HepG2 (cell line): ENCODE measurements around the gene PKD2L1. TPM values are rescaled to one million over a fixed set of nuclear protein-coding genes. Genes with fewer than 3 reads are reported as not detected.
A peak's percentile ranks its signal among the peaks of the same experiment; 100 is the strongest.

Experiments
- AHDC1 ChIP-seq: sonication (generic); formaldehyde crosslinking; IDR thresholded peaks from 2 replicates; pipeline ENCODE4 v1.5.1; 2020; ENCODE audit warnings: mild to moderate bottlenecking, missing genetic modification reagents, borderline replicate concordance
- EED ChIP-seq: sonication (generic); formaldehyde crosslinking; IDR thresholded peaks from 2 replicates; pipeline ENCODE4 v1.5.0; 2020; ENCODE audit warnings: mild to moderate bottlenecking, missing genetic modification reagents
- HNF4G ChIP-seq, 2 experiments: sonication (generic) in 1 of 2; formaldehyde crosslinking in 1 of 2; IDR thresholded peaks; 2 replicates each; pipeline versions ENCODE4 v1.4.0 to v1.6.1; 2011 to 2020; ENCODE audit warnings: borderline replicate concordance in 2 of 2, low read depth in 2 of 2, mild to moderate bottlenecking in 2 of 2, low read length in 1 of 2, missing genetic modification reagents in 1 of 2, moderate library complexity in 1 of 2
- KMT2B ChIP-seq: IDR thresholded peaks from 2 replicates; pipeline ENCODE4 v1.6.1; 2016; ENCODE audit warnings: missing genetic modification reagents, missing compliant biosample characterization
- MAFG ChIP-seq: sonication (generic); formaldehyde crosslinking; IDR thresholded peaks from 2 replicates; pipeline ENCODE4 v1.5.1; 2020; ENCODE audit warnings: mild to moderate bottlenecking, missing genetic modification reagents
- MAZ ChIP-seq, 2 experiments: sonication (generic) in 1 of 2; formaldehyde crosslinking in 1 of 2; IDR thresholded peaks; 2 replicates each; pipeline versions ENCODE4 v1.5.0 to v1.6.1; 2012 to 2020; ENCODE audit warnings: low read depth in 2 of 2, mild to moderate bottlenecking in 2 of 2, borderline replicate concordance in 1 of 2, improper control_type of control experiment in 1 of 2, low read length in 1 of 2, missing genetic modification reagents in 1 of 2, moderate library complexity in 1 of 2
- NFIC ChIP-seq: IDR thresholded peaks from 2 replicates; pipeline ENCODE4 v1.6.1; 2012; ENCODE audit warnings: mild to moderate bottlenecking, low read length, inconsistent platforms
- NRL ChIP-seq: sonication (generic); formaldehyde crosslinking; IDR thresholded peaks from 2 replicates; pipeline ENCODE4 v1.5.0; 2020; ENCODE audit warnings: missing genetic modification reagents, mild to moderate bottlenecking, moderate library complexity, borderline replicate concordance
- RBAK ChIP-seq: sonication (generic); formaldehyde crosslinking; IDR thresholded peaks from 2 replicates; pipeline ENCODE4 v1.5.1; 2020; ENCODE audit warnings: mild to moderate bottlenecking, missing genetic modification reagents
- SMAD3 ChIP-seq: sonication (generic); formaldehyde crosslinking; IDR thresholded peaks from 2 replicates; pipeline ENCODE4 v1.4.0; 2020; ENCODE audit warnings: missing genetic modification reagents
- TP53 ChIP-seq: sonication (generic); formaldehyde crosslinking; conservative IDR thresholded peaks from 2 replicates; pipeline ENCODE4 v1.4.0; 2020; ENCODE audit warnings: missing genetic modification reagents
- ZBTB7A ChIP-seq: sonication (generic); formaldehyde crosslinking; IDR thresholded peaks from 2 replicates; pipeline ENCODE4 v1.8.0; 2022; ENCODE audit warnings: mild to moderate bottlenecking, missing genetic modification reagents
- ZFY ChIP-seq: sonication (generic); formaldehyde crosslinking; IDR thresholded peaks from 2 replicates; pipeline ENCODE4 v1.4.0; 2020; ENCODE audit warnings: missing genetic modification reagents
- ZNF629 ChIP-seq: sonication (generic); formaldehyde crosslinking; conservative IDR thresholded peaks from 2 replicates; pipeline ENCODE4 v1.5.0; 2020; ENCODE audit warnings: missing genetic modification reagents
- ZNF670 ChIP-seq: sonication (generic); formaldehyde crosslinking; IDR thresholded peaks from 2 replicates; pipeline ENCODE4 v1.8.0; 2022; ENCODE audit warnings: mild to moderate bottlenecking, missing genetic modification reagents, borderline replicate concordance
- ZNF672 ChIP-seq: sonication (generic); formaldehyde crosslinking; IDR thresholded peaks from 2 replicates; pipeline ENCODE4 v1.8.1; 2022; ENCODE audit warnings: missing genetic modification reagents
- ZNF891 ChIP-seq: sonication (generic); formaldehyde crosslinking; IDR thresholded peaks from 2 replicates; pipeline ENCODE4 v1.5.0; 2020; ENCODE audit warnings: mild to moderate bottlenecking, missing genetic modification reagents
- ZSCAN12 ChIP-seq: sonication (generic); formaldehyde crosslinking; IDR thresholded peaks from 2 replicates; pipeline ENCODE4 v1.9.0; 2021; ENCODE audit warnings: mild to moderate bottlenecking, missing genetic modification reagents
- polyA plus RNA-seq, 8 experiments: library from polyadenylated mRNA; depleted of rRNA in 3 of 8; stranded (reverse) in 7 of 8; unstranded in 1 of 8; fragments of >200 nt; fragmentation: Illumina TruSeq in 4 of 8; extraction: Trizol in 4 of 8; gene quantifications; 2 replicates each; pipeline versions ENCODE4 v1.2.1 to v1.2.3, GENCODE V29; 2011 to 2016; ENCODE audit warnings: low read depth in 4 of 8, missing spikeins in 1 of 8, mixed read lengths in 1 of 8; ENCODE audit not compliant: insufficient read depth in 1 of 8
- total RNA-seq, 5 experiments: library from RNA; depleted of rRNA; stranded (reverse); fragments of >200 nt; fragmentation: Illumina TruSeq; extraction: Trizol; gene quantifications; 2 replicates each; pipeline ENCODE4 v1.2.3, GENCODE V29; 2016; ENCODE audit warnings: low read depth in 1 of 5
- TF ChIP-seq, protein P1 (sequence below): sonication (generic); formaldehyde crosslinking; IDR thresholded peaks from 2 replicates; pipeline ENCODE4 v1.4.0; 2020; ENCODE audit warnings: missing genetic modification reagents, mild to moderate bottlenecking, borderline replicate concordance

The PKD2L1 gene
- total and polyA plus RNA-seq, 2 of the 13 experiments (the other 11 are each of a cell fraction or from before 2014, with no cell fraction given): 0.07 to 0.15 TPM

GRCh38 chr10:100286051-100287033 lies 43.7 kb downstream of the PKD2L1 start, which contains the start of gene BLOC1S2 (continued):
- no peak for TF ChIP-seq AHDC1
- TF ChIP-seq NRL (CRISPR knock-in tag): peak; percentile 92; the same call in 1 of the 2 replicates
- TF ChIP-seq TP53: no peak; the same call in 1 of the 2 replicates
- no peak for TF ChIP-seq NFIC
- TF ChIP-seq ZNF672 (CRISPR knock-in tag): no peak
- TF ChIP-seq RBAK (CRISPR knock-in tag): no peak
- TF ChIP-seq ZNF670 (CRISPR knock-in tag): no peak
- no peak for TF ChIP-seq MAZ (IDR thresholded peaks at IDR 0.05; ENCODE audit: borderline replicate concordance, low read depth, low read length)
- TF ChIP-seq MAZ (CRISPR knock-in tag; IDR thresholded peaks at IDR 0.05; ENCODE audit: low read depth): peak; percentile 94
- no peak for TF ChIP-seq EED (CRISPR knock-in tag)
- TF ChIP-seq MAFG: no peak
- peak; percentile 93 for TF ChIP-seq ZNF891 (CRISPR knock-in tag)
- TF ChIP-seq SMAD3 (CRISPR knock-in tag): 0 out of 2 replicates have a peak, but pooled peaks have one; percentile 10
- no peak for TF ChIP-seq ZBTB7A
- no peak for TF ChIP-seq HNF4G (IDR thresholded peaks at IDR 0.05; ENCODE audit: borderline replicate concordance, low read depth, low read length)
- TF ChIP-seq HNF4G (CRISPR knock-in tag; IDR thresholded peaks at IDR 0.05; ENCODE audit: borderline replicate concordance, low read depth): peak; percentile 51; the same call in 1 of the 2 replicates
- TF ChIP-seq ZSCAN12: no peak
- TF ChIP-seq ZFY (CRISPR knock-in tag): peak; percentile 92
- TF ChIP-seq ZNF629 (CRISPR knock-in tag): 0 out of 2 replicates have a peak, but pooled peaks have one; percentile 12
- TF ChIP-seq KMT2B (CRISPR knock-in tag): peak; percentile 70; the same call in 1 of the 2 replicates
- TF ChIP-seq, protein P1, sequence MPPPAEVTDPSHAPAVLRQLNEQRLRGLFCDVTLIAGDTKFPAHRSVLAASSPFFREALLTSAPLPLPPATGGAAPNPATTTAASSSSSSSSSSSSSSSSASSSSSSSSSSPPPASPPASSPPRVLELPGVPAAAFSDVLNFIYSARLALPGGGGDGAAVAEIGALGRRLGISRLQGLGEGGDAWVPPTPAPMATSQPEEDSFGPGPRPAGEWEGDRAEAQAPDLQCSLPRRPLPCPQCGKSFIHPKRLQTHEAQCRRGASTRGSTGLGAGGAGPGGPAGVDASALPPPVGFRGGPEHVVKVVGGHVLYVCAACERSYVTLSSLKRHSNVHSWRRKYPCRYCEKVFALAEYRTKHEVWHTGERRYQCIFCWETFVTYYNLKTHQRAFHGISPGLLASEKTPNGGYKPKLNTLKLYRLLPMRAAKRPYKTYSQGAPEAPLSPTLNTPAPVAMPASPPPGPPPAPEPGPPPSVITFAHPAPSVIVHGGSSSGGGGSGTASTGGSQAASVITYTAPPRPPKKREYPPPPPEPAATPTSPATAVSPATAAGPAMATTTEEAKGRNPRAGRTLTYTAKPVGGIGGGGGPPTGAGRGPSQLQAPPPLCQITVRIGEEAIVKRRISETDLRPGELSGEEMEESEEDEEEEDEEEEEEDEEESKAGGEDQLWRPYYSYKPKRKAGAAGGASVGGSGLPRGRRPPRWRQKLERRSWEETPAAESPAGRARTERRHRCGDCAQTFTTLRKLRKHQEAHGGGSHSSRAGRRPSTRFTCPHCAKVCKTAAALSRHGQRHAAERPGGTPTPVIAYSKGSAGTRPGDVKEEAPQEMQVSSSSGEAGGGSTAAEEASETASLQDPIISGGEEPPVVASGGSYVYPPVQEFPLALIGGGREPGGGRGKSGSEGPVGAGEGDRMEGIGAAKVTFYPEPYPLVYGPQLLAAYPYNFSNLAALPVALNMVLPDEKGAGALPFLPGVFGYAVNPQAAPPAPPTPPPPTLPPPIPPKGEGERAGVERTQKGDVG (CRISPR knock-in tag): peak; percentile 94
